ENCODE measurements around the gene ADGRG1. TPM values are rescaled to one million over a fixed set of nuclear protein-coding genes. Genes with fewer than 3 reads are reported as not detected.

The ADGRG1 gene
- total RNA-seq, 2 experiments from 2014 or later: not detected

GRCh38 chr16:57607676-57608461, 20.6 kb upstream of the ADGRG1 start:
- no peaks in the 10 kb centered on the region for H3K36me3 ChIP-seq (ENCODE audit: insufficient read depth, low read length)
- H3K27ac ChIP-seq (ENCODE audit: low read depth, low read length, poor library complexity, severe bottlenecking): no peak overlapping the region
- H3K4me2 ChIP-seq (ENCODE audit: low read length): no peak overlapping the region
- no peaks in the 10 kb centered on the region for H3K4me1 ChIP-seq (ENCODE audit: insufficient read depth, low read length, poor library complexity, severe bottlenecking)
- ChIA-PET POLR2A (interaction anchor here (0.9 kb wide), 1 partner anchor 71 kb away, joined by 5 read pairs; no protein-coding TSS in a partner anchor), CTCF (ENCODE audit: unreplicated experiment) (no interaction called here)
- intact Hi-C loops (cut with micrococcal nuclease; ENCODE audit: unreplicated experiment): no loop called here
- H3K79me2 ChIP-seq (ENCODE audit: insufficient read depth, low read depth, low read length): no peaks in the 10 kb centered on the region
- H3K9me2 ChIP-seq (ENCODE audit: insufficient read depth, low read length): no peaks in the 10 kb centered on the region
- no peak for DNase-seq (ENCODE audit: low spot score)
- H3K4me3 ChIP-seq (ENCODE audit: low read depth, low read length, poor library complexity, severe bottlenecking): no peak overlapping the region
- H2AFZ ChIP-seq (ENCODE audit: low read length): no peak overlapping the region
- H4K20me1 ChIP-seq (ENCODE audit: insufficient read depth, low read length): no peaks in the 10 kb centered on the region
- no TSS peak for BruUV-seq (replicated peaks)
- no peak for TF ChIP-seq CTCF (conservative IDR thresholded peaks at IDR 0.05; ENCODE audit: low read length)
- no peak for TF ChIP-seq EZH2phosphoT487 (IDR thresholded peaks at IDR 0.05; ENCODE audit: borderline replicate concordance, low read depth, low read length)
- H3K9me3 ChIP-seq (ENCODE audit: low read length): no peaks in the 10 kb centered on the region

GRCh38 chr16:57608462-57609113, 19.8 kb upstream of the ADGRG1 start:
- H4K20me1 ChIP-seq (ENCODE audit: insufficient read depth, low read length): no peaks in the 10 kb centered on the region
- no peaks in the 10 kb centered on the region for H3K9me3 ChIP-seq (ENCODE audit: low read length)
- no TSS peak for BruUV-seq (replicated peaks)
- no peaks in the 10 kb centered on the region for H3K36me3 ChIP-seq (ENCODE audit: insufficient read depth, low read length)
- H3K4me3 ChIP-seq (ENCODE audit: low read depth, low read length, poor library complexity, severe bottlenecking): no peak overlapping the region
- H3K27ac ChIP-seq (ENCODE audit: low read depth, low read length, poor library complexity, severe bottlenecking): no peak overlapping the region
- intact Hi-C loops (cut with micrococcal nuclease; ENCODE audit: unreplicated experiment): no loop called here
- CTCF ChIA-PET (ENCODE audit: unreplicated experiment): interaction anchor here (0.5 kb wide), 1 partner anchor 37 kb away, joined by 3 read pairs; no protein-coding TSS in a partner anchor
- H3K9me2 ChIP-seq (ENCODE audit: insufficient read depth, low read length): no peaks in the 10 kb centered on the region
- POLR2A ChIA-PET: interaction anchor here (0.6 to 0.9 kb wide), 2 partner anchors 19 to 71 kb away, joined by 3 to 5 read pairs; no protein-coding TSS in a partner anchor
- H3K4me2 ChIP-seq (ENCODE audit: low read length): no peak overlapping the region
- H2AFZ ChIP-seq (ENCODE audit: low read length): no peak overlapping the region
- DNase-seq (ENCODE audit: low spot score): no peak
- H3K79me2 ChIP-seq (ENCODE audit: insufficient read depth, low read depth, low read length): no peaks in the 10 kb centered on the region
- TF ChIP-seq EZH2phosphoT487 (IDR thresholded peaks at IDR 0.05; ENCODE audit: borderline replicate concordance, low read depth, low read length) (no peak), CTCF (conservative IDR thresholded peaks at IDR 0.05; ENCODE audit: low read length) (no peak)
- H3K4me1 ChIP-seq (ENCODE audit: insufficient read depth, low read length, poor library complexity, severe bottlenecking): no peaks in the 10 kb centered on the region

All from OCI-LY7 (cell line).